GM10248 (cell line): ENCODE measurements around the gene ETV3.

Source experiments
- CTCF ChIA-PET: fragments of 300-600 bp; sonication (Branson Sonifier 250); formaldehyde crosslinking; extraction: SDS; loops from one replicate; lab custom pipeline; 2021; ENCODE audit warnings: antibody characterized with exemption; lab: Yijun Ruan, JAX
- POLR2A ChIA-PET: fragments of 350-650 bp; sonication (Branson Sonifier 250); formaldehyde crosslinking; extraction: SDS; loops from one replicate; lab custom pipeline; 2020; ENCODE audit warnings: antibody characterized with exemption; lab: Yijun Ruan, JAX
- DNase-seq: peaks from one replicate; pipeline ENCODE4 v3.0.0; 2012; ENCODE audit errors: extremely low spot score
- TF ChIP-seq, protein P1 (sequence below): IDR thresholded peaks from 2 replicates; pipeline ENCODE4 v1.5.1; 2012; ENCODE audit warnings: mild to moderate bottlenecking, low read depth; ENCODE audit errors: extremely low read depth, missing control alignments, control extremely low read depth

Gene ETV3

DNA sequence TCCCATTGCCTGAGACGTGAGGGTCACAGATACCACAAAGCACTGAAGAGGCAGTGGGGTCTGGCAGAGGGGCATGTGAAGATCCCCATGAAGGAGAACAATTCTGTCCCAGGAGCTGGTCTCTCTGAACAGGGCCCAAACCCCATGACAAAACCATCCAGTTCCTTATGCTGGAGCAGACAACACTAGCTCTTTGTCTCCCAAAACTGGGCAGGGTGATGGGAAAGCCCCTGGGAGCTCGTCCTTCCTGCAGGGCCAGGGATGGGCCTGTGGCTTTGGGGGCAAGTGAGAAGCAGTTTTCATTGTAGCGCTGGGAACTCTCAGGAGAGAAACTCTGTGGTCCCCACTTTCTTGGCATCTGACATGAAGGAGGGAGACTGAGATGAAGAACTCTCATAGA lies 47.4 kb downstream of the ETV3 start:
- CTCF ChIA-PET, result interaction anchor here (0.6 to 10.0 kb wide), 37 partner anchors 8 to 1239 kb away, joined by 3 to 567 read pairs (median 7); partner anchors contain the start of gene ETV3L
- DNase-seq, result no peak
- TF ChIP-seq, protein P1, sequence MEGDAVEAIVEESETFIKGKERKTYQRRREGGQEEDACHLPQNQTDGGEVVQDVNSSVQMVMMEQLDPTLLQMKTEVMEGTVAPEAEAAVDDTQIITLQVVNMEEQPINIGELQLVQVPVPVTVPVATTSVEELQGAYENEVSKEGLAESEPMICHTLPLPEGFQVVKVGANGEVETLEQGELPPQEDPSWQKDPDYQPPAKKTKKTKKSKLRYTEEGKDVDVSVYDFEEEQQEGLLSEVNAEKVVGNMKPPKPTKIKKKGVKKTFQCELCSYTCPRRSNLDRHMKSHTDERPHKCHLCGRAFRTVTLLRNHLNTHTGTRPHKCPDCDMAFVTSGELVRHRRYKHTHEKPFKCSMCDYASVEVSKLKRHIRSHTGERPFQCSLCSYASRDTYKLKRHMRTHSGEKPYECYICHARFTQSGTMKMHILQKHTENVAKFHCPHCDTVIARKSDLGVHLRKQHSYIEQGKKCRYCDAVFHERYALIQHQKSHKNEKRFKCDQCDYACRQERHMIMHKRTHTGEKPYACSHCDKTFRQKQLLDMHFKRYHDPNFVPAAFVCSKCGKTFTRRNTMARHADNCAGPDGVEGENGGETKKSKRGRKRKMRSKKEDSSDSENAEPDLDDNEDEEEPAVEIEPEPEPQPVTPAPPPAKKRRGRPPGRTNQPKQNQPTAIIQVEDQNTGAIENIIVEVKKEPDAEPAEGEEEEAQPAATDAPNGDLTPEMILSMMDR, result no peak
- POLR2A ChIA-PET, result interaction anchor here (1.3 kb wide), 1 partner anchor 64 kb away, joined by 4 read pairs; no protein-coding TSS in a partner anchor

DNA sequence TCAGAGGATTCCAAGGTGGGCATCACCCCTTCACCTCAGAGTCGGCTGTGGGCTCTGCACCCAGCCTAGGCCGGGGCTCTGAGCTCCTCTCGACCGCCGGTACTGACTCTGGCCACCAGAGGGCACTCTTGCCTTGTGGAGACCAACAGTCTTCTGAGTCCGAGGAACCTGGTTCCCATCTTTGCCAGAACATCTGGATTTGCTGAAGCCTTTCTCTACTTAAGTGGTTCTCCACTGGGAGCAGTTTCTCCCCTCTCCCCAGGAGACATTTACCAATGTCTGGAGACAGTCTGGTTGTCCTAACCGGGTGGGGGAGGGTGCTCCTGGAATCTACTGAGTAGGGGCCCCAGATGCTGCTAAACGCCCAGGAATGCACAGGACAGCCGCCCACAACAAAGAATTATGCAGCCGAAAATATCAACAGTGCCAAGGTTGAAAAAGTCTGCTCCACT lies 48.0 kb downstream of the ETV3 start:
- DNase-seq, result peak; percentile 87
- TF ChIP-seq, protein P1, result peak; percentile 91
- ChIA-PET CTCF (interaction anchor here (0.6 to 10.0 kb wide), 51 partner anchors 9 to 1239 kb away, joined by 3 to 567 read pairs (median 5); partner anchors contain the start of gene ETV3L), POLR2A (interaction anchor here (0.6 to 1.3 kb wide), 3 partner anchors 36 to 66 kb away, joined by 3 to 4 read pairs (median 3); no protein-coding TSS in a partner anchor)

DNA sequence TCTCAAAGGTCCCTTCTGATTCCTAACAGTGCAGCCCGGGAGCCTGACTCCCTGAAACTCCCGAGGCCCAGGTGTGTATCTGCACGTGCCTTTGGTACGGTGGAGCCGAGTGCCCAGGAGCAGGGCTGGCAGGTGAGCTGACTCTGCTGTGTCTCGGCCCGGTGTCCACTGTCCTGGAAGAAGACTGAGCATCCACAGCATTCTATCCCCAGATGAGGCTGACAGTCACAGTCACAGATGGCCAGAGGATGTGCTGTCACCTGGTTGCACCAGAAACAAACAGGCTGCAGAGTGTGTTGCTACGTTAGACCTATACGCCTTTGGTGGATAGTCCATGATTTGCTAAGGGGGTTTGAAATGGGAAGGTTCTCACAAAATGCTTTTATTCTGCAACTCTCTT lies 48.4 kb downstream of the ETV3 start:
- DNase-seq, result no peak
- ChIA-PET POLR2A (interaction anchor here (0.6 to 1.3 kb wide), 3 partner anchors 35 to 67 kb away, joined by 3 to 4 read pairs (median 3); no protein-coding TSS in a partner anchor), CTCF (interaction anchor here (0.6 to 10.0 kb wide), 50 partner anchors 9 to 1240 kb away, joined by 3 to 567 read pairs (median 6); partner anchors contain the start of gene ETV3L)
- TF ChIP-seq, protein P1, result no peak

DNA sequence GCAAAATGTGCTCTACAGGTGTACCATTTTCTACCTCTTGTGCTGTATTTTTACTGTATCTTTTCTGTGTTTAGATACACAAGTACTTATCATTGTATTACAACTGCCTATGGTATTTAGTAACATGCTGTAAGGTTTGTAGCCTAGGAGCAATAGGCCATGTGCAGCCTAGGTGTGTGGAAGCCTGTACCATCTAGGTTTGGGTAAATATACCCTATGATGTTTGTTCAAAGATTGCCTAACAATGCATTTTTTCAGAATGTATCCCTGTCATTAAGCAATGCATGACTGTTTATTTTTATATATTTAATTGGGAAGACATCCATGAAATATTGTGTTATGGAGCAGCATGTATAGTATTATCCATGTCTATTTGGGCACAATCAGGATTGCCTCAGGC lies 49.6 kb downstream of the ETV3 start:
- DNase-seq, result no peak
- TF ChIP-seq, protein P1, result no peak
- ChIA-PET CTCF (interaction anchor here (1.1 to 10.0 kb wide), 10 partner anchors 8 to 410 kb away, joined by 3 to 567 read pairs (median 8); no protein-coding TSS in a partner anchor), POLR2A (no interaction called here)

DNA sequence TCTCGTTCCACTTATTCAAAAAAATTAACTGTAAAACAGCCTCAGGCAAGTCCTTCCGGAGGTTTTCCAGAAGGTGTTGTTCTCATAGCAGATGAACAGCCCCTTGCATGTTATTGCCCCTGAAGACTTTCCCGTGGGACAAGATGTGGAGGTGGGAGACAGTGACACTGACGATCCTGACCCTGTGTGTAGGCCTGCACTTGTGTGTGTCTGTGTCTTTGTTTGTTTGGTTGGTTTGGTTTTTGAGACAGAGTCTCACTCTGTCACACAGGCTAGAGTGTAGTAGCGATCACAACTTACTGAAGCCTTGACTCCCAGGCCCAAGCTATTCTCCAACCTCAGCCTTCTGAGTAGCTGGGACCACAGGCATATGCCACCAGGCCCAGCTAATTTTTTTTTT lies 51.2 kb downstream of the ETV3 start:
- TF ChIP-seq, protein P1, result no peak
- DNase-seq, result no peak
- POLR2A ChIA-PET, result no interaction called here

DNA sequence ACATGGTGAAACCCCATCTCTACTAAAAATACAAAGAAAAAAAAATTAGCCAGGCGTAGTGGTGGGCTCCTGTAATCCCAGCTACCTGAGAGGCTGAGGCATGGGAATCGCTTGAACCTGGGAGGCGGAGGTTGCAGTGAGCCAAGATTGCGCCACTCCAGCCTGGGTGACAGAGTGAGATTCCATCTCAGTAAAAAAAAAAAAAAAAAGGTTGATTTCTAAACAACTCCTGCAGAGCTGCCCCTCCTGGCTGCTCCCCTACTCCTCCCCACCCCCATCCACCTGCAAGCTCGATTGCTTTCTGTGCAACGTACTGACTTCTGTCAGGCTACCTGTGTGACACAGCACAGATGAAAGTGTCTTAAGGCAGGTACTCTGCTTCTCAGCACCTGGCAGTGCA lies 51.9 kb downstream of the ETV3 start:
- ChIA-PET CTCF (interaction anchor here (0.8 to 10.0 kb wide), 3 partner anchors 12 to 74 kb away, joined by 3 to 567 read pairs (median 3); no protein-coding TSS in a partner anchor), POLR2A (no interaction called here)
- TF ChIP-seq, protein P1, result no peak
- no peak for DNase-seq

More for the DNA sequence above, 51.2 kb downstream of the ETV3 start:
- CTCF ChIA-PET, result interaction anchor here (1.1 to 10.0 kb wide), 6 partner anchors 16 to 87 kb away, joined by 3 to 567 read pairs (median 3); no protein-coding TSS in a partner anchor
